Measurements from ENCODE around the gene SMS. TPM values are rescaled to one million over a fixed set of nuclear protein-coding genes. Genes with fewer than 3 reads are reported as not detected.

SMS gene
- total RNA-seq, 2 donors from 2014 or later = 57.0 to 116 TPM

- TF ChIP-seq POLR2AphosphoS5 (IDR thresholded peaks at IDR 0.05) = no peak
- TF ChIP-seq POLR2A (IDR thresholded peaks at IDR 0.05) = no peak
- no peak for TF ChIP-seq CTCF (IDR thresholded peaks at IDR 0.05)
Observed at GRCh38 chrX:21930986-21931385, 9.5 kb upstream of the SMS start.

GRCh38 chrX:21932292-21933002 lies 8.1 kb upstream of the SMS start:
- Histone ChIP-seq H3K27ac (no peak overlapping the region), H3K27me3 (replicated peaks; ENCODE audit: insufficient read depth) (no peaks in the 10 kb centered on the region), H3K36me3 (no peaks in the 10 kb centered on the region), H3K4me1 (replicated peaks) (no peaks in the 10 kb centered on the region), H3K4me3 (no peak overlapping the region), H3K9me3 (no peaks in the 10 kb centered on the region)
- intact Hi-C loops (cut with DNase I) = no loop called here
- DNase-seq (ENCODE audit: low spot score) = no peak
- 64% methylated on average over 11 of the region's 11 CpGs for WGBS
- TF ChIP-seq POLR2A (IDR thresholded peaks at IDR 0.05) (no peak), POLR2AphosphoS5 (IDR thresholded peaks at IDR 0.05) (no peak), CTCF (IDR thresholded peaks at IDR 0.05) (no peak)

More at GRCh38 chrX:21930986-21931385, 9.5 kb upstream of the SMS start:
- Histone ChIP-seq H3K4me1 (replicated peaks) (no peaks in the 10 kb centered on the region), H3K36me3 (no peaks in the 10 kb centered on the region), H3K9me3 (no peaks in the 10 kb centered on the region), H3K27me3 (replicated peaks; ENCODE audit: insufficient read depth) (no peaks in the 10 kb centered on the region), H3K27ac (no peak overlapping the region), H3K4me3 (no peak overlapping the region)
- WGBS = 71% methylated on average over 1 of the region's 1 CpG
- intact Hi-C loops (cut with DNase I) = no loop called here
- DNase-seq (ENCODE audit: low spot score) = no peak

GRCh38 chrX:21933077-21933476 lies 7.4 kb upstream of the SMS start:
- 86% methylated on average over 7 of the region's 7 CpGs for WGBS
- intact Hi-C loops (cut with DNase I) = no loop called here

GRCh38 chrX:21934414-21934813 lies 6.1 kb upstream of the SMS start:
- Histone ChIP-seq H3K4me3 (no peak overlapping the region), H3K9me3 (no peaks in the 10 kb centered on the region), H3K36me3 (no peaks in the 10 kb centered on the region), H3K27me3 (replicated peaks; ENCODE audit: insufficient read depth) (no peaks in the 10 kb centered on the region), H3K4me1 (replicated peaks) (no peaks in the 10 kb centered on the region), H3K27ac (no peak overlapping the region)
- intact Hi-C loops (cut with DNase I) = no loop called here
- DNase-seq (ENCODE audit: low spot score) = no peak
- TF ChIP-seq CTCF (IDR thresholded peaks at IDR 0.05) (no peak), POLR2AphosphoS5 (IDR thresholded peaks at IDR 0.05) (no peak), POLR2A (IDR thresholded peaks at IDR 0.05) (no peak)
- 90% methylated on average over 3 of the region's 3 CpGs for WGBS

More at GRCh38 chrX:21933077-21933476, 7.4 kb upstream of the SMS start:
- Histone ChIP-seq H3K9me3 (no peaks in the 10 kb centered on the region), H3K27ac (no peak overlapping the region), H3K27me3 (replicated peaks; ENCODE audit: insufficient read depth) (no peaks in the 10 kb centered on the region), H3K4me3 (no peak overlapping the region), H3K4me1 (replicated peaks) (no peaks in the 10 kb centered on the region), H3K36me3 (no peaks in the 10 kb centered on the region)
- TF ChIP-seq CTCF (IDR thresholded peaks at IDR 0.05) (no peak), POLR2A (IDR thresholded peaks at IDR 0.05) (no peak)
- no peak for DNase-seq (ENCODE audit: low spot score)

- Histone ChIP-seq H3K4me1 (replicated peaks) (no peaks in the 10 kb centered on the region), H3K27me3 (replicated peaks; ENCODE audit: insufficient read depth) (no peaks in the 10 kb centered on the region), H3K27ac (peak overlapping the region; percentile 61 to 72), H3K9me3 (no peaks in the 10 kb centered on the region), H3K4me3 (peak overlapping the region; percentile 49 to 50), H3K36me3 (no peaks in the 10 kb centered on the region)
- 20% methylated on average over 10 of the region's 10 CpGs for WGBS
- no peak for DNase-seq (ENCODE audit: low spot score)
- no peak for TF ChIP-seq CTCF (IDR thresholded peaks at IDR 0.05)
- intact Hi-C loops (cut with DNase I) = no loop called here
Observed at GRCh38 chrX:21939906-21940305, 603 bp upstream of the SMS start.
